ENCODE results near the gene PAK5.

PAK5 gene

GRCh38 chr20:9794831-9795230, 44.0 kb downstream of the PAK5 start:
- no peaks in the 10 kb centered on the region for H3K79me2 ChIP-seq (ENCODE audit: control insufficient read depth, insufficient read depth, low read length, unreplicated experiment)
- H2AFZ ChIP-seq (ENCODE audit: low read length, unreplicated experiment) = no peak overlapping the region
- H3K27me3 ChIP-seq (ENCODE audit: insufficient read depth, low read length) = no peaks in the 10 kb centered on the region
- H3K27ac ChIP-seq (ENCODE audit: low read depth, low read length) = no peak overlapping the region
- no peak overlapping the region for H3K4me3 ChIP-seq (ENCODE audit: low read depth, low read length)
- H3K36me3 ChIP-seq (ENCODE audit: insufficient read depth, low read length) = no peaks in the 10 kb centered on the region
- no peaks in the 10 kb centered on the region for H3K4me1 ChIP-seq (ENCODE audit: control insufficient read depth, insufficient read depth, low read length, unreplicated experiment)

- no peaks in the 10 kb centered on the region for H3K36me3 ChIP-seq (ENCODE audit: insufficient read depth, low read length)
- H2AFZ ChIP-seq (ENCODE audit: low read length, unreplicated experiment) = no peak overlapping the region
- no peaks in the 10 kb centered on the region for H3K79me2 ChIP-seq (ENCODE audit: control insufficient read depth, insufficient read depth, low read length, unreplicated experiment)
- H3K27ac ChIP-seq (ENCODE audit: low read depth, low read length) = no peak overlapping the region
- no peaks in the 10 kb centered on the region for H3K4me1 ChIP-seq (ENCODE audit: control insufficient read depth, insufficient read depth, low read length, unreplicated experiment)
- H3K27me3 ChIP-seq (ENCODE audit: insufficient read depth, low read length) = no peaks in the 10 kb centered on the region
- no peak overlapping the region for H3K4me3 ChIP-seq (ENCODE audit: low read depth, low read length)
Observed at GRCh38 chr20:9792674-9793073, 46.2 kb downstream of the PAK5 start.

GRCh38 chr20:9789131-9789530, 49.7 kb downstream of the PAK5 start:
- Histone ChIP-seq H3K4me3 (ENCODE audit: low read depth, low read length) (no peak overlapping the region), H3K79me2 (ENCODE audit: control insufficient read depth, insufficient read depth, low read length, unreplicated experiment) (no peaks in the 10 kb centered on the region), H3K36me3 (ENCODE audit: insufficient read depth, low read length) (no peaks in the 10 kb centered on the region), H3K27ac (ENCODE audit: low read depth, low read length) (no peak overlapping the region), H3K4me1 (ENCODE audit: control insufficient read depth, insufficient read depth, low read length, unreplicated experiment) (no peaks in the 10 kb centered on the region), H2AFZ (ENCODE audit: low read length, unreplicated experiment) (no peak overlapping the region), H3K27me3 (ENCODE audit: insufficient read depth, low read length) (no peaks in the 10 kb centered on the region)

- Histone ChIP-seq H3K4me1 (ENCODE audit: control insufficient read depth, insufficient read depth, low read length, unreplicated experiment) (no peaks in the 10 kb centered on the region), H3K36me3 (ENCODE audit: insufficient read depth, low read length) (no peaks in the 10 kb centered on the region), H3K27me3 (ENCODE audit: insufficient read depth, low read length) (no peaks in the 10 kb centered on the region), H3K79me2 (ENCODE audit: control insufficient read depth, insufficient read depth, low read length, unreplicated experiment) (no peaks in the 10 kb centered on the region), H3K4me3 (ENCODE audit: low read depth, low read length) (no peak overlapping the region), H2AFZ (ENCODE audit: low read length, unreplicated experiment) (no peak overlapping the region), H3K27ac (ENCODE audit: low read depth, low read length) (no peak overlapping the region)
Observed at GRCh38 chr20:9775176-9775575, 63.7 kb downstream of the PAK5 start.

GRCh38 chr20:9769954-9770353, 68.9 kb downstream of the PAK5 start:
- no peaks in the 10 kb centered on the region for H3K36me3 ChIP-seq (ENCODE audit: insufficient read depth, low read length)
- no peak overlapping the region for H3K4me3 ChIP-seq (ENCODE audit: low read depth, low read length)
- H3K4me1 ChIP-seq (ENCODE audit: control insufficient read depth, insufficient read depth, low read length, unreplicated experiment) = no peaks in the 10 kb centered on the region
- H2AFZ ChIP-seq (ENCODE audit: low read length, unreplicated experiment) = no peak overlapping the region
- no peaks in the 10 kb centered on the region for H3K79me2 ChIP-seq (ENCODE audit: control insufficient read depth, insufficient read depth, low read length, unreplicated experiment)
- H3K27me3 ChIP-seq (ENCODE audit: insufficient read depth, low read length) = no peaks in the 10 kb centered on the region
- no peak overlapping the region for H3K27ac ChIP-seq (ENCODE audit: low read depth, low read length)

GRCh38 chr20:9761476-9761875, 77.4 kb downstream of the PAK5 start:
- H3K27ac ChIP-seq (ENCODE audit: low read depth, low read length) = no peak overlapping the region
- H3K4me3 ChIP-seq (ENCODE audit: low read depth, low read length) = no peak overlapping the region

GRCh38 chr20:9759392-9759791, 79.5 kb downstream of the PAK5 start:
- Histone ChIP-seq H3K4me1 (ENCODE audit: control insufficient read depth, insufficient read depth, low read length, unreplicated experiment) (no peaks in the 10 kb centered on the region), H3K27me3 (ENCODE audit: insufficient read depth, low read length) (no peaks in the 10 kb centered on the region), H3K27ac (ENCODE audit: low read depth, low read length) (no peak overlapping the region), H3K4me3 (ENCODE audit: low read depth, low read length) (no peak overlapping the region), H2AFZ (ENCODE audit: low read length, unreplicated experiment) (no peak overlapping the region), H3K36me3 (ENCODE audit: insufficient read depth, low read length) (no peaks in the 10 kb centered on the region), H3K79me2 (ENCODE audit: control insufficient read depth, insufficient read depth, low read length, unreplicated experiment) (no peaks in the 10 kb centered on the region)

More at GRCh38 chr20:9761476-9761875, 77.4 kb downstream of the PAK5 start:
- Histone ChIP-seq H3K27me3 (ENCODE audit: insufficient read depth, low read length) (no peaks in the 10 kb centered on the region), H2AFZ (ENCODE audit: low read length, unreplicated experiment) (no peak overlapping the region), H3K4me1 (ENCODE audit: control insufficient read depth, insufficient read depth, low read length, unreplicated experiment) (no peaks in the 10 kb centered on the region), H3K36me3 (ENCODE audit: insufficient read depth, low read length) (no peaks in the 10 kb centered on the region), H3K79me2 (ENCODE audit: control insufficient read depth, insufficient read depth, low read length, unreplicated experiment) (no peaks in the 10 kb centered on the region)

- Histone ChIP-seq H3K27ac (ENCODE audit: low read depth, low read length) (no peak overlapping the region), H3K79me2 (ENCODE audit: control insufficient read depth, insufficient read depth, low read length, unreplicated experiment) (no peaks in the 10 kb centered on the region), H3K27me3 (ENCODE audit: insufficient read depth, low read length) (no peaks in the 10 kb centered on the region), H3K4me3 (ENCODE audit: low read depth, low read length) (no peak overlapping the region), H2AFZ (ENCODE audit: low read length, unreplicated experiment) (no peak overlapping the region), H3K4me1 (ENCODE audit: control insufficient read depth, insufficient read depth, low read length, unreplicated experiment) (no peaks in the 10 kb centered on the region), H3K36me3 (ENCODE audit: insufficient read depth, low read length) (no peaks in the 10 kb centered on the region)
Observed at GRCh38 chr20:9758752-9759151, 80.1 kb downstream of the PAK5 start.

DNA sequence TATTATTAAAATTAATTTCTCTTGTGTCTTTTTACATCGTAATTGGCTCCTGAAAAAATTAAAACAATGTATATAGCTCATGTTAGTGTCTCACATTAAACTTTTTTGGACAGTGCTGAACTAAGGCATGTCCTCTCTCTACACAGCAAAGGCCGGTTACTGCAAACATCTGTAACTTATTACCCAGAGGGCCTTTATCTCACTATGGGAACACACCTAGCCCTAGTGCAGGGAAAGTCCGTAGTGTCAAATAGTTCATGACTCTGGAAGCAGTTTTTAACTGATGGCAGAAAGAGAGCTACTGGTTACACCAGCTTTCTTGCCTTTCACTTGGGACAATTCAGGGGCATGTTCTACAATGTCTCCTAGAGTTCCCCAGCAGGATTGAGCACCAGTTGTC, 82.2 kb downstream of the PAK5 start:
- H3K4me1 ChIP-seq (ENCODE audit: control insufficient read depth, insufficient read depth, low read length, unreplicated experiment) = no peaks in the 10 kb centered on the region
- no peaks in the 10 kb centered on the region for H3K36me3 ChIP-seq (ENCODE audit: insufficient read depth, low read length)
- H3K4me3 ChIP-seq (ENCODE audit: low read depth, low read length) = no peak overlapping the region
- no peak overlapping the region for H2AFZ ChIP-seq (ENCODE audit: low read length, unreplicated experiment)
- H3K27ac ChIP-seq (ENCODE audit: low read depth, low read length) = no peak overlapping the region
- H3K27me3 ChIP-seq (ENCODE audit: insufficient read depth, low read length) = no peaks in the 10 kb centered on the region
- no peaks in the 10 kb centered on the region for H3K79me2 ChIP-seq (ENCODE audit: control insufficient read depth, insufficient read depth, low read length, unreplicated experiment)

DNA sequence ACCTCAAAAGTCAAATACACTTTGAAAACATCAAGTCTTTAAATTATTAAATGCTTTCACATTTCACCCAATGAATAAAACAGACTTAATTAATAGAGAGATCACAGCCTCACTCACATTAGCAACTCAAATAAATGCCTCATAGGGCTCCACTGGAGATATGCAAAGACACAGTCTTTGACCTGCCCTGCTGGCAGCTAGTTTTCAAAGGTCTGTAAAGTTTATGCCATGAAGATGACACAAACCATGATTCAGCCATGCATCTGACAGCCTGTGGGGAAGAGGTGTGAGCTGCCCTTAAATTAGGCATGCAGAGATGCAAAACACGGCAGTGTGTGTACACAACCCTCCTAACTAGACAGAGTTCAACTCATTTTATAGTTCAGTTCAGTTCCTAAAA, 83.6 kb downstream of the PAK5 start:
- H3K4me3 ChIP-seq (ENCODE audit: low read depth, low read length) = no peak overlapping the region
- H2AFZ ChIP-seq (ENCODE audit: low read length, unreplicated experiment) = no peak overlapping the region
- H3K27me3 ChIP-seq (ENCODE audit: insufficient read depth, low read length) = no peaks in the 10 kb centered on the region
- H3K79me2 ChIP-seq (ENCODE audit: control insufficient read depth, insufficient read depth, low read length, unreplicated experiment) = no peaks in the 10 kb centered on the region
- H3K36me3 ChIP-seq (ENCODE audit: insufficient read depth, low read length) = no peaks in the 10 kb centered on the region
- H3K4me1 ChIP-seq (ENCODE audit: control insufficient read depth, insufficient read depth, low read length, unreplicated experiment) = no peaks in the 10 kb centered on the region
- H3K27ac ChIP-seq (ENCODE audit: low read depth, low read length) = no peak overlapping the region

GRCh38 chr20:9744551-9744950, 94.3 kb downstream of the PAK5 start:
- Histone ChIP-seq H3K4me3 (ENCODE audit: low read depth, low read length) (no peak overlapping the region), H3K36me3 (ENCODE audit: insufficient read depth, low read length) (no peaks in the 10 kb centered on the region), H3K4me1 (ENCODE audit: control insufficient read depth, insufficient read depth, low read length, unreplicated experiment) (no peaks in the 10 kb centered on the region), H3K27ac (ENCODE audit: low read depth, low read length) (no peak overlapping the region), H3K27me3 (ENCODE audit: insufficient read depth, low read length) (no peaks in the 10 kb centered on the region), H3K79me2 (ENCODE audit: control insufficient read depth, insufficient read depth, low read length, unreplicated experiment) (no peaks in the 10 kb centered on the region), H2AFZ (ENCODE audit: low read length, unreplicated experiment) (no peak overlapping the region)

Measured in ACC112 (cell line).